HG03442 (cell line): ENCODE data around the gene PFKM.

Source experiments
- ATAC-seq: cut with Tn5 transposase; IDR thresholded peaks from one replicate; pipeline ENCODE4 v1.9.1; 2021; ENCODE audit warnings: mild to moderate bottlenecking, moderate library complexity; ENCODE audit not compliant: unreplicated experiment

Gene PFKM

DNA sequence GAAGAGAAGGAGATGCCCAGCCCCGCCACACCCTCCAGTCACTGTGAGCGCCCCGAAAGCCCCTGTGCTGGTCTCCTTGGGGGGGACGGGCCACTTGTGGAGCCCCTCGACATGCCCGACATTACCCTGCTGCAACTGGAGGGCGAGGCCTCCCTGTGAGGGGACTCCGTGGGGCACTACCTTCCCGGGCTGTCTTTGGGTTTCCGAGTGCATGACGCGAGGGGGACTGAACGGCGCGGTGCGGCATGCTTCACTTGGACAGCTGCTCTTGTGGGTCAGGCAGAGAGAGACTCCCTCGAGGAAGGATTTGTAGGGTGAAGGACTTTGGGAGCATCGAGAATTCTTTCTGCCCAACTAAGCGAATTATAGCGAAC lies 65.4 kb downstream of the PFKM start:
- no peak for ATAC-seq

DNA sequence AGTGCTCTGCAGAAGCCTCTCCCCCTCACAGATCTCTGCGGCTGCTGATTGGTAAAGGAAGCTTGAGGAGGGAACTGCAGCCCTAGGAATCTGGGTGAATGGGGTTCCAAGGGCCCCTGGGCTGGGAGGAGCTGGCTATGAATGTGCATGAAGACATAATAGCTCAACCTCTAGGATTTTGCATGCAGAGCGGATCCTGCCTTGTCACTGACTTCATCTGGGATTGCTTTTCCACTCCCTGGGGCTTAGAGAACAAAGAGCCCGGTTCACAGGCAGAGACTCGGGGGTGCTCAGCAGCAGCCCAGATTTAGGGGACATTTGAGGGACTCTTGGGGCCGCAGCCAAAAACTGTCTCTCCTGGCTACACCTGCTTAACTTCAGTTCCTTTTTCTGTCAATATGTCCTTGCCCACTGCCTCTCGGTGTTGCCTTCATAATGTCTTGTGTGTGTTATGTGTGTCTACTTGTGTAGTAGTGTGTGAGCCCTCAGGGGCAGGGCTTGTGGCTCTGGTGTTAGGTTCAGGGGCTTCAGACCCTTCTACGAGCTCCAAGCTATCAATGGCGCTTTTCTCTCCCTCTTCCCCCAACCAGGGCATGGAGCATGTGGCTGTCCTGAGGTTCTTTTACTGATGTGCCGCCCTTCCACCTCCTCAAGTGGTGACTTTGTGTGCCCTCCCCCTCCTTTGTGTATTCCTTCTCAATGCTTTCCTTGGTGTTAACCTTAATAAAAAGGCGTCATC lies 66.2 kb downstream of the PFKM start:
- no peak for ATAC-seq

DNA sequence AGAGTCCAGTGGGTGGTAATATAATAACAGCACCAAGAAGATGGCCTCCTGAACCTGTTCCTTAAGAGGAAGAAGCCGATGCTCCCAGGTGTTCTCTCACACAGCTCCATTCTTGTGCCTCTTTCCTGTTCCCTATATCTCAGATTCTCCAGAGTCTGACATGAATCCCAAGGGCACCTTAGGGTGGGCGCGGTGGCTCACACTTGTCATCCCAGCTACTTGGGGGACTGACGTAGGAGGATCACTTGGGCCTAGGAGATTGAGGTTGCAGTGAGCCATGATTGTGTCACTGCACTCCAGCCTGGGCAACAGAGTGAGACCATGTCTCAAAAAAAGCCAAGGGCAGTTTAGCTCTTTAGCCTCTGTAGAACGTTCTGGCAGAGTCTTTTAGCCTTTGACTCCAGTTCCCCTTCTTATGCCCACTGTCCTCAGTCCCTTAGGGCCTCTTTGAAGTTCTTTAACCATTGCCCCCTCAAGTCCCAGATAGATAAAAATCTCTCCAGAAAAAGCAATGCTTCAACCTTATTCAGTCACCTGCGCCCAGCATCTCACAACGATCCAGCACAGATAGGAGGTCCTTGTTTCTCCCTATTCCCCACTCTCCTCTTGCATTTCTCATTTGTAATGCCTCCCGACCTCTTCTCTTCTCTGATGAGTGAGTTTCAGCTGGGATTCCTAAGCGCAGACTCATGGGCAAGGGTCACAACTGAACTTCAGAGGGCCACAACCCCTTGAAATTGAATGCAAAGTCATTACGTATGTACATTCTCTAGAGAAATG lies 68.9 kb downstream of the PFKM start:
- no peak for ATAC-seq

DNA sequence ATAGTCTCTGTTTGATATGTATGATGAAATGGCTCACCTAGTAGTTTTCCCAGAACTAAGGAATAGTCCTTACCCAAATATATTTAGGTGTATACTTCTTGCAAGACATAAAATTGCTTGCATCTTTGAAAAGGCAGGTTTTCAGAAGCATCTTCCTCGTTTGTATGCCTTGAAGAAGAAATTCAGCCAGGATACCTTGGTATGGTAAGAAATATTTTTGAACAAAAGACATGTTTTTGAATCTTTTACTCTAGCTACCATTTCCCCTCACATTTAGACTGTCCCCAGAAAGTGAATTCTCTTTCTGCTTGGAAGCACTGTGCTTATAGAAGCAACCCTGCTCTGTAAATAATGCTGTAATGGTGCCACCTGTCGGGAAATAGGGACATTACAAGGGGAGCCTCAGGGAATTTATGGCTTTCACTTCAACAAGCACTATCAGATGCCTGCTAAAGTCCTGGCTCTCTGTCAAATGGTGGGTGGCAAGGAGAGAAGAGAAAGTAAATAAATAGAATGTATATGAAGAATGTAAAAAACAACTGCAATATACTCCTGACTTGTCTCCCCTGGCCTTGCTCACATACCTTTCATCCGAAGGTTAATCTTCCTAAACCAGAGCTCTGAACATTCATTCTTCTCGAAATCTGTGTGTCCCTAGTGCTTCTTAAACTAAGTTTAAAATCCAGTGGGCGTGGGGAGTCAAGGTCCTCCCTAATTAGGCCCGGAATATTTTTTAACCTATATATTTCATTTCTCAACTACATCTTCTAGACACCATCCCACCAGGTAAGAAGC lies 70.4 kb downstream of the PFKM start:
- ATAC-seq = no peak

DNA sequence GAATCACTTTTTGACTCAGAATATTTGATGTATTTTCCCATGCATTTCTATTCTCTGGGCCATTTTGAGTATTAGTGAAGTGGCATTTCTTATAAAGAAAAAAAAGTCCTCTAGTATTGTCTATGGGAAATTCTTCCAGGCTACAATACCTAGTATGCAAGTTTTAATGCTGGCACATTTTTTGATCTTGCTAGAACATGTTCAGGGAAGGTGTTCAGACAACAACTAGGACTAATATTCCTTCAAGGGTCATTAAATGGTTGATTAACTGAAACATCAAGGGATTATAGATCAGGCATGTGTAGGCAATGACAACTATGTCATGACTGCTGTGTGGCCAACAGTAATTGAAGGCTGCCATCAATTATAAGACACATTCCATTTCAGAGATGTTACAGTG lies 71.9 kb downstream of the PFKM start:
- ATAC-seq = no peak

DNA sequence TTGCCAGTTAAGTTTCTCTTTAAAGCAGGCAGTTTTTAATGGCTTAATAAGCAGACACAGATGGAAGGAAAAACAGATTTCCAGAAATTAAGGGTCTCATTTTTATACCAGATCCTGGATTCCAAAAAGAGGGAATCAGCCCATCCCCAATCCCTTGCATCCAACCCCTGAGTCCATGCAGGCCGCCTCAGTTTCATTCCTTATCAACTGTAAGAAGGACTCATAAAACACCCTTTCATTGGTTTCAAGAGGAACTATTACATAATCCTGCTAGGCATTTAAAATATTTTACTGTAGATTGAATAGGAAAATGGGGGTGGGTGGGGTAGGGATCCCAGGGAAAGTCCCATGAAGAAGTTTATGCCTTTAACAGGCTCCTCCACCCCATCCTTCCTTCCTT lies 73.7 kb downstream of the PFKM start:
- no peak for ATAC-seq

DNA sequence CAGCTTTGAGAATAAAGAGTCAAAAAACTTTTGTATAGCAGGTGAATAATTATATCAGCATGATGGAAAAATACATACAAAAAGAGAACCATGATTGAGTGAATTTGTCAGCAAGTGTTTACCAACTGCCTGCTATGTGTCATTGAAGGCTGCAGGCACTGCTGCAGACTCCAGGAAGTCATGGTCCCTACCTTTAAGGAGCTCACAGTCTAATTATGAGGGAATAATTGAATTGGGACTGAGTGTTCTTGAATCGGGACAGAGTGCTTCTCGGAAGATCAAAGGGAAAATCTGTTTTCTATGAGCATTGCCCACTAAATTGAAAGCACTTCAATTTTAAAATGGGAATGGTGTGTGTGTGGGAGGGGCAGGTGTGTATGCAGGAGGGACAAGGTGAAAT lies 74.5 kb downstream of the PFKM start:
- no peak for ATAC-seq

DNA sequence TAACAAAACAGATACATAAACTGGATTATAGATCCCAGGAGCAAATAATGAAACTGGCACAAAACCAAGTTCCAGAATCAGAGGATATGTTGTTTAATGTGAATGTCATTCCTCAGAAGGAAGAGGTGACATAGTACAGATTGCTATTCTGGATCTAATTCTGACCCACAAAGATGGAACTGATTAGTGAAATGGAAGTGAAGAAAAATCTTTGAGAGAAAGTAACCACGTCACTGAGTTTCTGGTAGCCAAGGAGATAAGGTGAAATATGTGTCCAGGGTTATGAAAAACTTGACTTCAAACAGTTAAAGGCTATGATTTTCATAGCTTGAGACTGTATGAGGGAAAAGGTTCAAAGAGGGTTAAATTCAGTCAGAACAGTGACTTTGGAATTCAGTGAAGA lies 75.6 kb downstream of the PFKM start:
- no peak for ATAC-seq
